GM19240 (cell line): Measurements from ENCODE around the gene WDR74.
A peak's percentile ranks its signal among the peaks of the same experiment; 100 is the strongest.

ENCODE experiments used
- DNase-seq: peaks from one replicate; pipeline ENCODE4 v3.0.0; 2011; ENCODE audit warnings: low spot score; ENCODE audit not compliant: insufficient read length

The WDR74 gene

GRCh38 chr11:62799486-62799885 lies 39.9 kb downstream of the WDR74 start:
- DNase-seq: no peak

GRCh38 chr11:62796281-62796680 lies 43.1 kb downstream of the WDR74 start:
- DNase-seq: no peak

GRCh38 chr11:62794201-62794775 lies 45.1 kb downstream of the WDR74 start:
- DNase-seq: no peak

GRCh38 chr11:62792202-62792575 lies 47.2 kb downstream of the WDR74 start:
- no peak for DNase-seq

GRCh38 chr11:62791501-62792201 lies 47.7 kb downstream of the WDR74 start, which contains the start of gene TMEM223:
TSS of gene TMEM223 (minus strand) at chr11:62792006. CDS start at chr11:62791994, 12 bp downstream.
- DNase-seq: peak; percentile 87

- DNase-seq: no peak
Measured at GRCh38 chr11:62789576-62789975, 49.8 kb downstream of the WDR74 start.

- no peak for DNase-seq
Measured at GRCh38 chr11:62788991-62789390, 50.4 kb downstream of the WDR74 start.

GRCh38 chr11:62787005-62787759 lies 52.2 kb downstream of the WDR74 start, which contains the start of gene TMEM179B:
TSS of gene TMEM179B (plus strand) at chr11:62787402. CDS start at chr11:62787432, 30 bp downstream.
- peak; percentile 88 for DNase-seq

- peak; percentile 88 for DNase-seq
Measured at GRCh38 chr11:62786318-62787004, 52.9 kb downstream of the WDR74 start.
